GM18508 (cell line): ENCODE data around the gene RHOD.

ENCODE experiments used
- ATAC-seq: cut with Tn5 transposase; IDR thresholded peaks from one replicate; pipeline ENCODE4 v1.9.1; 2021; ENCODE audit warnings: moderate number of reproducible peaks; ENCODE audit not compliant: insufficient read depth, unreplicated experiment

Gene RHOD, protein sequence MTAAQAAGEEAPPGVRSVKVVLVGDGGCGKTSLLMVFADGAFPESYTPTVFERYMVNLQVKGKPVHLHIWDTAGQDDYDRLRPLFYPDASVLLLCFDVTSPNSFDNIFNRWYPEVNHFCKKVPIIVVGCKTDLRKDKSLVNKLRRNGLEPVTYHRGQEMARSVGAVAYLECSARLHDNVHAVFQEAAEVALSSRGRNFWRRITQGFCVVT

DNA sequence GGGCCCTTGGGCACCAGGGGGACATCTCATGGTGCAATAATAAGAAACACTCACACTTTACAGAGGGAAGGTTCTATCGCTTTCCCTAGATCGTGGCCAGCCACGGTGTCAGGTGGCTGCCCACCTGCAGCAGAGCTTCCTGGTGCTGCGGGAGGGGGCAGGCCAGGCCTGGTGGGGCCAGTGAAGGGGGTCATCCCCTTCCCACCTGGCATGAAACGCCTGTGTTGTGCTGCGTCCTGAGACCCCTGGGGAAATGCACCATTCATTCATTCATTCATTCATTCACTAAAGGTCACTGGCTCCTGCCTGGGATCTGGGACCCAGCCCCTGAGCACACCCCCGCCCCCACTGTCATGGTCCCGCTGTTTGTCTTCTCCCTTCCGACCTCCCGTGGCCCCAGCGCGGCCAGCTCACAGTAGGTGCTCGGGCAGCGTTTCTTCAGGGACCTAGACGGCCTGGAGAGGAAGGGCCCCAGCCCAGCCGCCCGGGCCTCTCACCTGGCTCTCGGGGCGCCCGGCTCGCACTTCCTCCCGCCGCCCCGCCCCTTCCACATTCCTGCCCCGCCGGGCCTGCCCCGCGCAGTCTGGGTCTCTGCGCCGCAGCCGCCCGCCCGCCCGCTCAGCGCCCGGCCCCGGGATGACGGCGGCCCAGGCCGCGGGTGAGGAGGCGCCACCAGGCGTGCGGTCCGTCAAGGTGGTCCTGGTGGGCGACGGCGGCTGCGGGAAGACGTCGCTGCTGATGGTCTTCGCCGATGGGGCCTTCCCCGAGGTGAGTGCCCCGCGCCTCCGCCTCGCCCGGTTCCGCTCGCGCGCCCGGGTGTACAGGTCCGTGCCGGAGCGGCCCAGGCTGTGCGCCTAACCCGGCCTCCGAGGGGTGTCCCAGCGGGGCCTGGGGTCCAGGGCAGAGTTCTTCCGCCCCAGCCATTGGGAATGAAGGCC is at the start of gene RHOD:
Gene RHOD (plus strand): TSS at position 581 of the 938 bp plus-strand sequence. CDS start 56 bp downstream, at position 637.
- no peak for ATAC-seq

DNA sequence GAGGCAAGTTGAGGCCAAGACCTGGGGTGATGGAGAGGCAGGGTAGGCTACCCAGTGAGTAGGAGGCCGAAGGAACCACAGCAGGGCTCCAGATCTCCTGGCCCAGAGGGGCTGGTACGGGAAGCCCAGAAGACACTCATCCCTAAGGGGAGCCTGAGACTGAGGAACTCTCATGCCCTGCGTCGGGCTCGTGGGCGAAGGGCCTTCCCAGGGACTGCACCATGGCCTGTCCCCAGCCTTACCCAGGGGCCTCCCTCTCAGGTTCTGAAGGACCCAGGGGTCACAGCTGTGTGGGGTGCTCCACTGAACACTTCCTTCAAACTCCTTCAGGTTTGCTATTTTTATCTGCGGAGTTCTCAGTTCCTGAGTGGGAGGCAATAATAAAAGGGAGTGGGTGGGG is 49.5 kb upstream of the RHOD start:
- ATAC-seq: no peak

DNA sequence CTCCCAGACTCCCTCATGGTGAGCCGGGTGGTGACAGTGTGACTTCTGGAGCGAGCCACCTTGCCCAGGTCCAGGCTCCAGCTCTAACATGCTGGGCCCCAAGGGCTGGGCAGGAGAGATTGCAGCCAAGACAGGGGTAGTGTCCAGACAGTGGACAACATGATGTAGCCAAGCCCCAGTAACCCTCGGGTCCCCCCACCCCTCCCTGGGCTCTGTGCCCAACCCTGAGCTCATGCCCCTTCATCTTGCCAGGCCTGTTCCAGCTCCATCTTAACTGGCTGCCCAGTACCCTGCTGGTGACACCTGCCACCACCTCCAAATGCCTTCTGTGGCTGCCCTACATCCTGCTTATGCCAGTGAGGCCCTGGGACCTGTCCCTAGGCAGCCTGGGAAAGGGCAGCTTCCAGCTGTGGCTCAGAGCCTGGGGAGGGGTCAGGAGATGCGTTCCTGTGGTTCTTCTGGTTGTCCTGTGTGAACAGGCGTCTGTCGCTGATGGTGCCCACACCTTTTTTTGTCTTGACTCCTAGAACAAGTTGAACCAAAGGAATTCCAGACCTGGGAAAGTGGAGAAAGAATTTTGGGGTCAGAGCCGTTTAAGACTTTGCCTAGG is 46.2 kb upstream of the RHOD start:
- ATAC-seq: no peak

DNA sequence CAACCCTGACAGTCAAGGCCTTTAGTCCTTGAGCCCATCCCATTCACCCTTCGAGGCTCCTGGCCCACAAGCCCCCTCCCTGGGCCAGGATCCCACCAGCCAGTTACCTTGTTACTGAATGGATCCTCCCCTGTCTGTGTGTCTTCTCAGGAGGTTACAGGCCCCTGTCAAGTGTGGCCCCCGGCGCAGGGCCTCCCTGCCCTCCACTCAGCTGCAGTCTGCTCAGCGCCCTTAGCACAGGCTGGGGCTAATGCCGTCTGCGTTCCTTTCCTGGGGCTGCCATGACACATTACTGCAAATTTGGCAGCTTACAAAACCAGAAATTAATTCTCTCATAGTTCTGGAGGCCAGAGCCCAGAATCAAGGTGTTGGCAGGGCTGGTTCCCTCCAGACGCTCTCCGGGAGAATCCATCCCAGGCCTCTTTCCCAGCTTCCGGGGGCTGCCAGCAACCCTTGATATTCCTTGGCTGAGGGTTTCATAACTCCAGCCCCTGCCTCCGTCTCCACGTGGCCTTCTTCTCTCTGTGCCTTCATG is 43.1 kb upstream of the RHOD start:
- no peak for ATAC-seq

DNA sequence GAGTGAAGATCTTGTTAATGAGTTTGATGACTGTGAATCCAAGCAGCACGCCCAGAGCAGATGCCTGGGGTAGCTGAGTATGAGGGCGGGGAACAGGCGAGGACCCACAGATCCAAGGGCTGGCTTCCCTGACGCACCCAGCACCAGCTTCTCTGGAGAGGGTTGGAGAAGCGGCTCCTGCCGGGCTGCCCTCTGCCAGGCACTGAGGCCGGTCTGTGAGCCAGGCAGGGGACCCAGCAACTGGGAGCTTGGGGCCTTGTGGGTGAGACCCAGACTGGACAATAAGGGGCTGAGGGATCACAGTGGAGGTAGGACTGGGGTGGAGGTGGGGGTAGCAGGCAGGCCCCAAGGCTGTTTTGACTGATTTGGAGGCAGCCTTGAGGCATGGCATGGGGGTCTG is 42.3 kb upstream of the RHOD start:
- ATAC-seq: no peak

DNA sequence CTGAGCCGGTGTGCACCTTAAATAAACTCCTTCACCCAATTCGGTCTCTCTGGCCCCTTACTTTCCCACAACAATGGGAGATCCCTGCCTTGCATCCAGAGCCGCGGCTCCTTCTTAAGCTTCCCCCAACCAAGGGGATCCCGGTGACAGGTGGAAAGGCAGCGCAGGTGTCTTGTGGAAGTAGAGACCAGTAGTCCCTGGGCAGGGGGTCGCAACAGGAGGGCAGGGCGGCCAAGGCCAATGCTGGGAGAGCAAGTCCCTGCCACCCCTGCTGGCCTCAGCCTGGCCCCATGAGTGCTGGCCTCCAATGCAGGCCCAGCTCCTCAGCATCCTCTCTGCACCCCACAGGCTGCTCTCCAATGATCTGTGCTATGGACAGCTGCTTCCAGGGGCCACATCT is 41.6 kb upstream of the RHOD start:
- no peak for ATAC-seq

DNA sequence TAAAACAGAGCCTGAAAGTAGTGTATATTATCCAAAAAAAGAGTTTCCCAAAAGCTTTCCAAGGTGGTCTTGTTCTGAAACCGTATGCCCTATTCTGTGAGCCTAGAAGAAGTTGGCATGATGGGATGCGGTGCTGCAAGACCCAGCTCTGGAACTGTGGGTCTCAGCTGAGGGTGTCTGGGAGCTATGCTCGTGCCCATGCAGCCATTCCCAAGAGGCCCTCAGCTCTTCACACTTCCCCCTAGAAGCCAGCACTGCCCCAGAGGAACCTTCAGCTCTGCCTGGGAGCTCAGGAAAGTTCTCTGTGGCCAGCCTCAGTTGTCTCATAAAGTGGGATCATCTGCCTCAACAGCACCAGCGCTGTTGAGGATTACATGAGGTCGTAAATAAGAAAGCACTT is 40.1 kb upstream of the RHOD start:
- ATAC-seq: no peak

DNA sequence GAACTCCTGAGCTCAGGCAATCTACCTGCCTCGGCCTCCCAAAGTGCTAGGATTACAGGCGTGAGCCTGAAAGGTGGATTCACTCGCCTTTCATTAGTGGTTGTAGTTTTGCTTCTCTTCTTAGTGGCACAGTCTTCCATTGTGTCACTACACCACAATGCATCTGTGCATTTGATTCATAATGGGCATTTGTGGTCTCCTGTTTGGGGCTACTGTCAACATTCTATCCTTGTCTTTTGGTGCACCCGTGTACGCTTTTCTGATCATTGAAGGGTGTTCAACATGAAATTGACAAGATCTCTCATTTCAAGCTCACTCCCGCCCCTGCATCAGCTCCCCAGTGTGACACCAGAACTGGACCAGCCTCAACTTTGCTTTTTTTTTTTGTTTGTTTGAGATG is 35.7 kb upstream of the RHOD start:
- ATAC-seq: no peak

DNA sequence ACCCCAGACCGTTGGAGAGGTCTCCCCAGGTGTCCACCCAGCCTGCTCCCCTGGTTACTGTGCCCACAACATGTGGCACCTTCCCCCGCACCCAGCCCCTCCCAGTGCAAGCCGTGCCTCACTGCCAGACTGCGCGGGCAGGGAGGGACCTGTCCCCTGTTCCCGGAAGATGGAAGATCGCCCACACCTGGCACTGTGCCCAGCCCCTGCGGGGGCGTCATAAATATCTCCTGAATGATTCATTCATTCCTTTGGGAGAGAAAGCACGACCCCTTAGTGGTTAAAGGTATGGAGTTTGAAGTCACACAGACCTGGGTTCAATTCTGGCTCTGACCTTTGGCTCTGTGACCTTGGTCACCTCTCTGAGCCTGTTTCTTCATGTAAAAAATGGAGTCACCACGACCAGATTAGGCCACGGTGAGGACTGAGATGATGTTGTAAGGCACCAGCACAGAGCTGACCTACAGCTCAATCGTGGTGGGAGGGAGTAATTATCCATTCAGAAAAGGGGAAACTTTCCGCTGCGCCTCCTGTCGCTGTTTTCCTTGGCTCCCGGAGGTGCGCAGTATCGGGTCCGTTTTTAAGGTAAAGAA is 34.2 kb upstream of the RHOD start:
- no peak for ATAC-seq

DNA sequence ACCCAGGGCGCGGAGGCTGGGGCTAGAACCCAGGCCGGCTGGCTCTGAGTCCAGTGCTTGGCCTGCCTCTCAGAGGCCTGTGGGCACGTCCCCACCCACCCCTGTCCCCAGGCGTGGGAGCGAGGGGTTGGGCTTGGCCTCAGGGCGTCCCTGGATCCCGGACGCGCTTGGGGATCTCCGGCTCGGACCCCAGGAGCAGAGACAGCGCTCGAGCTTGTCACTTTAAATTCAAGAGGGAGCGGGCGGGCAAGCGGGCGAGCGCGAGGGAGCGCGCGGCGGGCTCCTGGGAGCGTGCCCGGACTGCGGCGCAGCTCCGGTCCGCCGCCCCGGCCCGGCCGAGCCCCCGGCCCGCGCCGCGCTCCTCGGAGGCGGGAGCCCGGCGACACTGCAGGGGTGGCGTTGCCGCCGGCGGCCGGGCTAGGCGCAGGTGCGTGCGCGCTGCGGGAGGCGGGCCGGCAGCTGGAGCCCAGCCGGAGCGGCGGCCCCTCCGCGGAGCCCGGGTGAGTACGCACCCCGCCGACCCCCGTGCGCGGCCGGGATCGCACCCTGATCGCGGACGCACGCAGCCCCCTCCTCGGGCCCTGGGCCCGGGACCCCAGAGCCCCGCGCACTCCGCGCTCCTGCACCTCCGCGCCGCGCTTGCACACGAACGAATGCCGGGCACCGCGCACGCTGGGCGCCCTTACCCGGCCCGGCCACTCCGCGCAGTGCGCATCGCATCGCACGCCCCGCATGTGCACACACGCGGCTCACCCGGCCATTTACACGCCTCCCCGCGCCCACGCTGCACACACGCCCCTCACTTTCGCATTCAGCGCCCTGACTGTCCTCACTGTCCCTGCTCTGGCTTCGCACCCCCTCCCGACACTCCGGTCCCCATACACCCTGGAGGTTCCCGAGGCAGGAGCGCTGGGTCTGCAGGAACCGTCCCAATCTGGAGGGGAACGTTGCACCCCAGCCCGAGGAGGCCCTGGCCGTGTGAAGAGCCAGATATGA is 33.4 kb upstream of the RHOD start, which contains the start of gene SYT12:
Gene SYT12 (plus strand): TSS at position 174 of the 996 bp plus-strand sequence. CDS start 7,011 bp downstream, outside the sequence.
- no peak for ATAC-seq

DNA sequence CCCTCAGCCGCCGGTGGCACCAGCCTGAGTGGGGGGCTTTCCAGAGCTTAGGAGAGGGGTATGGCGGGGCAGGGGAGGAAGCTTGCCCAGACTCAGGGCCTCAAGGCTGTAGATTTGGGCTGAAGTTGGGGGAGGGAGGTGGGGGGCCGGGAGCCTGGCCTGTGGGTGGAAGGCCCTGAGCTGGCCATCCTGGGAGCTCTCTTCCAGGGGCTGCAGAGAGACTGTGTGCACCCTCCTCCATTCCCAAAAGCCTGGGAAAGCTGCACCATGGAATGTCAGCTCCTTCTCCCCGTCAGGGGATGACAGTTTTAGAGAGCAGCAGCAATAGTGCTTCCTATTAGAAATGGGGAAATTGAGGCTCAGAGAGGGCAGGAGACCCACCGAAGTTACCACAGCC is 32.7 kb upstream of the RHOD start:
- ATAC-seq: no peak

DNA sequence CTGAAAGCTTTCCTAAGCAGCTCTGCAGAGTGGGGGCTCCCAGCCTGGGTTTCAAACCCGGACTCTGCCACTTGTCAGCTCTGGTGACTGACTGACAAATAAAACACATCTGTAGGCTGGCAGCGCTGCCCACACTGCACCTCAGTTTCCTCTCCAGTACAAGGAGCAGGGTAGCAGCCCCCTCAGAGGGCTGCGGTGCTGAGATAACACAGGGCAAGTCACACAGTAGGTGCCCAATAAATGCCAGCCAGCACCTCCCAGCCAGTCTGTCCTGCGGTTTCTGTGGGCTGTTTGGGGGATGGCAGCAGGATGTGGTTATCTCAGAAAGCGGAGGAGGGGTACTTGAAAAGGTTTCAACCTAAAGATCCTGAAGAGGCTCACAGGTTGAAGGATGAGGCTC is 32.2 kb upstream of the RHOD start:
- ATAC-seq: no peak

DNA sequence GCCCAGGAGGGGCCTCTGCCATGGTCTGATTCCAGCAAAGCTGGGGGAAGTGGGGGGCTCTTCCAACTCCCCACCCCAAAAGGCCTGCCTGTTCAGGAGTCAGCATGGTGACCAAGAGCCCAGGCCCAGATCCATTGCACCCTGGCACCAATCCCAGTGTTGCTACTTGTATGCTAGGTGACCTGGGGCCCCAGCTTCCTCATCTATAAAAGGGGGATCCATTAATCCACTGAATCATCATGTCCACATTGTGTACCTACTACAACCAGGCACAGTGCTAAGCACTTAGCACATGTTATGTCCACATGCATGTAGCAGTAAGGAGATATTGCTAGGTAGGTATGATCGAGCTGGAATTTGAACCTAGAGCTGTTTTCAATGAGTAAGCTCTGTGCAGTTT is 31.7 kb upstream of the RHOD start:
- ATAC-seq: no peak

DNA sequence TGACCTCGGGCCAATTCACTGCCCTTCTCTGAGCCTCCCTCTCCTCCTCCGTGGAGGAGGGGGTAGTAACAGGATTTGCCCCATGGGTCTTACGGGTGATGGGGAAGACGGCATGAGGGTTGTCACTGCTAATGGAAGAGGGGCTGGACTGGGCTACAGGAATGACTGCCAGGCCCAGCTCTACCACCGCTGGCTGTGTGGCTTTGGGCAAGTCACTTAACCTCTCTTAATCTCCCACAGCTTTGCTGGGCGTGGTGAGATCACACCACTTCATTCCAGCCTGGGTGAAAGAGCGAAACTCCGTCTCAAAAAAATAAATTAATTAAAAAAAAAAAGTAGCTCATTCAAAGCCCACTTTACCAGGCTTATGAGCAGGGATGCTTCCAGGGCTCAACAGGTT is 30.9 kb upstream of the RHOD start:
- no peak for ATAC-seq

DNA sequence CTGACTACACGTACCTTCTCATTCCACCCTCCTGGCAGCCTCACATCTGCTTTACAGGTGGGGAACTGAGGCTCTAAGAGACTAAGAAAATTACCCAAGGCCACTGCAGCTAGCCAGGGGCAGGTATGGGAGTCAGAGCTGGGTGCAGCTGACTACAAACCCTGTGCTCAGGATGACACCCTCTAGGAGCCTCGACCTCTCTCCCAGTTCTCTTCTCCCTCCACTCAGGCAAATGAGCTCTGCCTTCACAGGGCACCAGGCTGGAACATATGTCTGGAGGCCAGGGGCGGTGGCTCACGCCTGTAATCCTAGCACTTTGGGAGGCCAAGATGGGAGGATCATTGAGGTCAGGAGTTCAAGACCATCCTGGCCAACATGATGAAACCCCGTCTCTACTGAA is 29.7 kb upstream of the RHOD start:
- ATAC-seq: no peak

DNA sequence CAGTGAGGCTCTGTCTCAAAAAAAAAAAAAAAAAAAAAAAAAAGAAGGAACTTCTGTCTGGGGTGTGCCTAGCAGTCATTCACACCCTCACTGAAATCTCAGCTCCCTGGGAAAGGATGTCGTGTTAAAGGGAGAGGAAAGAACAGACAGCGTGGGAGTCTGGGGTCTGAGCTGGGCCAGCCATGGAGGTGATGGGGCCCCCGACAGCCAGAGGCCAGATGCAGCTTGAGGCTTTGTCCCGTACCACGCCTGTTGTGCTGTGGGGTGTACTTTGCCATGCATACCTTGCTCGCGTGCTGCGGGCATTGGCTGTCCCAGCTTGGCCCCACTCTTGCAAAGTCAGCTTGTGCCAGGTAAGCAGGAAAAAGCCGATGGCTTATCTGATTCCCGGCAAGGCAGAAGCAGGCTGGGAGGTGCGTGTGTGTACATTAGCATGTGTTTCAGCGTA is 29.1 kb upstream of the RHOD start:
- no peak for ATAC-seq

DNA sequence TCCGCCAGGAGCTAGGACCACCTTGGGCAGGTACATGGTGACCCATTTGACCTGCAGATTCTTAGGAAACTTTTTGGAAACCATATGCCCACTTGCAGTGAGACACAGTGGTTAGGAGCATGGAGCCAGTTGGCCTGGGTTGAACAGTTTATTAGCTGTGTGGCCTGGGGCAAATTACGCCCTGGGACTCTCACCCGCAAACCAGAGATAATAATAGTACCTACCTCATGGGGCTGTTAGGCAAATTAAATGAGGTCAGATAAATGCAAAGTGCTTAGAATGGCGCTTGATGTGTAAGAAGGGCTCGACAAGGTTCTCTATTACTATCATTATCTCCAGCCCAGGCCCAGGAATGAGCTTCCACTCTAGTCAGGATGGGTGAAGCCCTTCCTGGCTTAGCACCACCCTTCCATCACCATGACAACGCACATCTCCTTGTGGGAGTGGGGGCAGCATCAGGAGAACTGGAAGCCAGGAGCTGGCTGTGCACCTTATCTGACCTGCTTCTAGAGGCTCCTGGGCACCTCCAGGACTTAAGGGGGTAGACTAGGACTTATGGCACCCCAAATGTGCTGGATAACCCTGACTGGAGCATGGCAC is 28.6 kb upstream of the RHOD start:
- ATAC-seq: no peak

DNA sequence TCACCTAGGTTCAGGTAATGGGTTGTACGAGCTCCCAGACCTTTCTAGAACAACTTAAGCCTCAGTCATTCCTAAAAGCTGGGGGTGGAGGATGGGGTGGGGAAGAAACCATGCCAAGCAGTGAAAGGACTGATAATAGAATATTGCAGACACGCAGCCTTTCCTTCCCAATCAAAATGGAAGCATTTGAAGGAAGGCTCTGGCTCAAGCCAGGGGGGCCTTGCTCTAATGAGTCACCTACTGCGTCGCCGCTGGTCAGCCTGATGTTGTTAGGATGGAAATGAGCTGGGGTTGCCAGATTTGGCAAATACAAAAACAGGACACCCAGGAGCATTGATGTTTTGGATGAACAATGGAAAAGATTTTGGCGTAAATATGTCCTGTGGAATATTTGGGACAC is 27.5 kb upstream of the RHOD start:
- no peak for ATAC-seq

DNA sequence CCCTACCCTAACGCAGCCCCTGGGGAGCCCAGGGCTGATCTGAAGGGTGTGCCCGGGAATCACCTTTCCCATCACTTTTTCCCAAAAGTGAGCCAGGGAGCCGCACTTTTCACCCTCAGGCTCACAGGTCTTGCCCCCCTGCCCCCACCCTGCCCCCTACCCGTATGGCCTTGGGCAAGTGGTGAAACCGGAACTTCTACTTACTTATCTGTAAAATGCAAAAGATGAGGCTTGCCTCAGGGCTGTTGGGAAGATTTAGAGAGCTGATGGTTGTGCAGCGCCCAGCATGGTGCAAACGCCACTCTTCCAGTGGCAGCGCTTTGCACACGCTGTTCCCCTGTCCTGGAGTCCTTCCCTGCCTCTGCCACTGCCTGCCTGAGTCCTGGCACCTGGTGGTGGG is 25.7 kb upstream of the RHOD start:
- ATAC-seq: no peak
